ENCODE results near the gene AKAP10.
"Not testable (repeated sequence)": the region's sequence is repeated elsewhere in the genome, so short reads cannot be mapped to it uniquely, and the experiment has no call there.

AKAP10 gene

GRCh38 chr17:19977293-19978208, at the start of gene AKAP10:
TSS of gene AKAP10 (minus strand) at chr17:19977828. CDS start at chr17:19977679, 149 bp downstream.
- DNase-seq: peak; percentile 66

DNA sequence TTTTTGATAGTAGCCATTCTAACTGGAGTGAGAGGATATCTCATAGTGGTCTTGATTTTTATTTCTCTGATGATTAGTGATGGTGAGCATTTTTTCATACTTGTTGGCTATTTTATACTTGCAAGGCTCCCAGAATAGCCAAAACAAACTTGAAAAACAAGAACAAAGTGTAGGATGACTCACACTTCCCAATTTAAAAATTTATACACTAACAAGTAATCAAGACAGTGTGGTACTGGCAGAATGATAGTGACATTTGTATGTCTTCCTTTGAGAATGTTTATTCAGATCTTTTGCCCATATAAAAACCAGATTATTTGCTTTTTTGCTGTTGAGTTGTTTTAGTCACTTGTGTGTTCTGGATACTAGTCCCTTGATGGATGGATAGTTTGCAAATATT, 49.3 kb upstream of the AKAP10 start:
- no peak for DNase-seq

GRCh38 chr17:20022701-20023100, 45.1 kb upstream of the AKAP10 start:
- no peak for DNase-seq

- not testable (repeated sequence) for DNase-seq
Measured at GRCh38 chr17:20016475-20016992, 38.9 kb upstream of the AKAP10 start.

DNA sequence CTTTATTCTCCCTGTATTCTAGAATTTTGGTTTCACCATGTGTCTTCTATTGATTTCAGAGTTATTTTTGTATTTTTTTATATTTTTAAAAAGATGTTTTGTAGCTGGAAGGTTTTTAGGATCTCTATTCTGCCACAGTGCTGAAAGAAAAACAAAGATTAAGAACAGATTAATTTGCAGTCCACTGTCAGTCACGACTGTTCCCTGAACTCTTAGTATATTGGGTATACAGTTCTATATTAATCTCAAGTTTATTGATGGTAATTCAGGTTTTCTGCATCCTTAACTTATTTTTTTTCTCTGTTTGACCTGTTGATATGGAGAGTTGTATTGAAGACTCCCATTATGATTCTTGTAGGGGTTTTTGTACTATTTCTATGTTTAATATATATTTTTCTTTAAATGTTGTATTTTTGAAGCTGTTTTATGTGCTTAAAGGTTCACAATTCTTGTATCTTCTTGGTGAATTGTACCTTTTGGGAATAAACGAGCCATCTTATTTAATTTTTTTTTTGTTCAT, 34.4 kb upstream of the AKAP10 start:
- no peak for DNase-seq

- no peak for DNase-seq
Measured at GRCh38 chr17:20010936-20011335, 33.3 kb upstream of the AKAP10 start.

- peak; percentile 37 for DNase-seq
Measured at GRCh38 chr17:20010099-20010863, 32.7 kb upstream of the AKAP10 start.

DNA sequence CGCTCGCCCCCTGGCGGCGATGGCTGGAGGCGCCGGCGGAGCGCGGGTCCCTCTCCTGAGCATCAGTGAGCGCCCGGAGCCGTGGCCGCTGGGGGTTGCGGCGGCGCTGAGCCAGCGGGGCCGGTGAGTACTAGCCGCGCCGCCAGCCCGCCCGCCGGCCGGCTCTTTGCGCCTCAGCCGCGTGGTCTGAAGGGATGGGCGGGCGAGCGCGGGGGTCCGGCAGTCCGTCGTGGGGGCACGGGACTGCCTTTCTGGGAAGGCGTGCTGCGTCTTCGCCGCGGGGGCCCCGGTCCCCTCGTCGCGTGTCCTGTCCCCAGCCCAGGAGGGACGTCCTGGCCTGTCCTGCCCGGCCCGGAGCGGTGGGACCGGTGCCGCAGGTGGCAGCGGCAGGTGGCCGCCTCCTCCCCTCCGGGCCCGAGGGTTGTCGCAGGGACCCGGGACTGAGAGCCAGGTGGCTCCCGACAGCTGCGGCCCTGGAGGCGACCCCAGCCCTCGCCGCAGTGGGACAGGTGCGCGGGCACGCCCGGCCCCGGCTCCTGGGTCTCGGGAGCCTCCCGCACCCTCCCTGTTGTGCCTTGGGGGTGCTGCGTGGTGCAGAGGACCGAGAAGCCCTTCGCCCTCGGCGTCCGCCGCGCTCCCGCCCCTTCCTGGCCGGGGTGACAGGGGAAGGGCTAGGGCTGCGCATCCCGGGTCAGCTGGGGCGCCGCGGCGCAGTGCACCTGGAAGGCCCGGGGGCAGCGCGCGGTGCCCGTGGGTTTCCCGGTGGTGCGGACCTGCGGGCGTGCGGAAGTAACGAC, 31.9 kb upstream of the AKAP10 start, which contains the start of gene SPECC1:
SPECC1 (plus strand) TSS at position 58 of the 797 bp plus-strand sequence. CDS start 87,293 bp downstream, outside the sequence.
- peak; percentile 65 for DNase-seq

DNA sequence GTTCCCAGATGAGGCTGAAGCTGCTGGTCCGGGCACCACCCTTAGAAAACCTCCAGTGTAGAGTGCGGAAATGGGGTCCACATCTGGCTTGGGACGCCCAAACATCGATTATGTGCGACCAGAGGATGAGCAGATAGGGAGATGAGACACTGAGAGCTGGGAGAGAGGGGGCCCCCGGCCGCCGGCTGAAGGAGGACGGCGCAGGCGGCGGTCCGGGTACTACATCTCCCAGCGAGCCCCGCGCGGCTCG, 31.3 kb upstream of the AKAP10 start:
- no peak for DNase-seq

DNA sequence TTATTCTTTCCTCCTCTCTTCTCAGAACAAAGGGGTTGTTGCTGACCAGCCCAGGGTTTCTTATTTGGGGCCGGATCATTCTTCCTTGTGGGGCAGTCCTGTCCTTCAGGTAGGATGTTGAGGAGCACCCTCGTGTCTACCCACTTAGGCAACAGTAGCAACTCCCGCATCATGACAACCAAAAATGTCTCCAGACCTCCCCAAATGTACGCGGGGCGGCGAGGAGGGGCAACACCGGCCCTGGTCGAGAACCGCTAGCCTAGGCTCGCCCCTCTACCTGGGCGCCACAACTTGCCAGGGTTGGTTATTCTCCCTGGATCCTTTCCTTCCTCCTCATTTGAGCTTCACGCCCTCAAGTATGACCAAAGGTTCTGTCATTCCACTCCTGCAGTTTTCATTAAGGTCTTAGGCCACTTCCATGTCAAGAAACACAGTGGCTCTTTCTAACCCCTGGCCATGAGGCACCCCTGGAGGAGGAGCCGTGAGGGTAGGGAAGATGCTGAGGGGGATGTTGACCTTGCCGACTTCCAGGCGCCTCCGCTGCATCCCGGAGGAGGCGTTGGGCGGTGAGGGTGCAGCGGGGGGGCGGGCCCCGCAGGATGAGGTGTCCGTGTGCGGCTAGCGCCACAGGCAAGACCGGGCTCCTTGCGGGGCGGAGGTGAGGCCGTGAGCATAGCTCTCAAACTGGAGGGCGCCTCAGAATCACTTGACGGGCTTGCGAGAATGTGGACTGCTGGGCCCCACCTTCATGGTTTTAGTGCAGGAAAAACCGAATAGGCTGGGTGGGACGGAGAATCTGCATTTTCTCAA, 30.8 kb upstream of the AKAP10 start:
- DNase-seq: no peak

DNA sequence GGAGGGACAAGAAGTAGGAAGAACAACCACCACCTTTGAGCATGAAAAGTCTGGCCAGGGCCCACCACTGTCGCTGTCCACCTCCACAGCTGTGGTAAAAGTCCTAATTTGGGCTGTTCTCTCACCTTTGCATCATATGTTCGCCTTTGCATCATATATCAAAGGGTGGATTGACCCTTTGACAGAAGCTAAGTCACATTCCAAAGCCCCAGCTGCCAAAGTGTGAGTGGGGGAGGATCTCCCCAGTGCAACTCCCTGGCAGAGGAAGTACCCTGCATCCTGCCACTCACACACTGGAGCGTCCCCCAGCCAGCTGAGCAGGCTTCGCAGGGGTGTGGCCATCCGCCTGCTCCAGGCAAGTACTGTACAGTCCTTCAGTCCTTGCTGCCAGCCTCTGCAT, 18.9 kb upstream of the AKAP10 start:
- no peak for DNase-seq

- DNase-seq: no peak
Measured at GRCh38 chr17:19996086-19996485, 18.5 kb upstream of the AKAP10 start.

DNA sequence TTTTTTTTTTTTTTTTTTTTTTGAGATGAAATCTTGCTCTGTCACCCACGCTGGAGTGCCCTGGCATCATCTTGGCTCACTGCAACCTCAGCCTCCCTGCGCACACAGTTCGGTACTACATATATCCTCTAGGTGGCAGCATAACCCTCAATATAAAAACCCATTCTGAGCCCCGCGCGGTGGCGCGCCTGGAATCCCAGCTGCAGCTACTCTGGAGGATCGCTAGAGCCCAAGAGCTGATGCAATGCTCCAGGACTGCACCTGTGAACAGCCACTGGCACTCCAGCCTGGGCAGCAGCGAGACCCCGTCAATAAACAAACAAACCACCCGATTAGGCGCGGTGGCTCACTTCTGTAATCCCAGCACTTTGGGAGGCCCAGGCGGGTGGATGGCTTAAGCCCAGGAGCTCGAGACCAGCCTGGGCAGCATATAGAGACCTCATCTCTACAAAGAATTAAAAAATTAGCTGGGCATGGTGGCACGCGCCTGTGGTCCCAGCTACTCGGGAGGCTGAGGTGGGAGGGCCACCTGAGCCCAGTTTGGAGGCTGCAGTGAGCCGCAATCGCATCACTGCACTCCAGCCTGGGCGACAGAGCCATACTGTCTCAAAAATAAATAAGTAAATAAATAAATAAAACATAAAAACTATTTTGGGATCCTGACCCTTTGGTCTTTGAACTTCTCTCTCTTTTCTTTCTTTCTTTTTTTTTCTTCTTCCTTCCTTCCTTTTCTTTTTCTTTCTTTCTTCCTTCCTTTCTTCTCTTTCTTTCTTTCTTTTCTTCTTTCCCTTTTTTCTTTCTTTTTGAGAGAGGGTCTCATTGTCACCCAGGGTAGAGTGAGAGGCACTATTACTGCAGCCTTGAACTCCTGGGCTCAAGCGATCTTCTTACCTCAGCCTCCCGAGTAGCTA, 15.4 kb upstream of the AKAP10 start:
- DNase-seq: peak; percentile 73

GRCh38 chr17:19991252-19991885, 13.7 kb upstream of the AKAP10 start:
- no peak for DNase-seq

DNA sequence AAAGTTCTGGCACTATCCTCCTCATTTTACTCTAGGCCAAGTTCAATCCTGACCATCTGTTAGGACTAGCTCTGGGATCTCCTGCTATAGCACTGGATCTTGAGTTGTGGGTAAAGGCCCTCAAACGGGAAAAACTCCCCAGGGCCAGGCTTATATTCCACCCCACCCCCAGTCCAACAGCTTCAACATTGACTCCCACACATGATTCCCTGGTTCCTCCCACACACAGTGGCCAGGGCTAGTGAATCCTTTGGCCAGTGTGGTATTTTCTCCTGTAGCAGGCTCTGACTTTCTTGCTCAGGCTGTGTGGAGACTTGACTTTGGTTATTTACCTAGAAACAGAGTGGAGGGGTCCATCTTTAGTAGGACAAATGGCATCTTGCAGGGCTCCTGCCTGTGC, 10.3 kb upstream of the AKAP10 start:
- no peak for DNase-seq

DNA sequence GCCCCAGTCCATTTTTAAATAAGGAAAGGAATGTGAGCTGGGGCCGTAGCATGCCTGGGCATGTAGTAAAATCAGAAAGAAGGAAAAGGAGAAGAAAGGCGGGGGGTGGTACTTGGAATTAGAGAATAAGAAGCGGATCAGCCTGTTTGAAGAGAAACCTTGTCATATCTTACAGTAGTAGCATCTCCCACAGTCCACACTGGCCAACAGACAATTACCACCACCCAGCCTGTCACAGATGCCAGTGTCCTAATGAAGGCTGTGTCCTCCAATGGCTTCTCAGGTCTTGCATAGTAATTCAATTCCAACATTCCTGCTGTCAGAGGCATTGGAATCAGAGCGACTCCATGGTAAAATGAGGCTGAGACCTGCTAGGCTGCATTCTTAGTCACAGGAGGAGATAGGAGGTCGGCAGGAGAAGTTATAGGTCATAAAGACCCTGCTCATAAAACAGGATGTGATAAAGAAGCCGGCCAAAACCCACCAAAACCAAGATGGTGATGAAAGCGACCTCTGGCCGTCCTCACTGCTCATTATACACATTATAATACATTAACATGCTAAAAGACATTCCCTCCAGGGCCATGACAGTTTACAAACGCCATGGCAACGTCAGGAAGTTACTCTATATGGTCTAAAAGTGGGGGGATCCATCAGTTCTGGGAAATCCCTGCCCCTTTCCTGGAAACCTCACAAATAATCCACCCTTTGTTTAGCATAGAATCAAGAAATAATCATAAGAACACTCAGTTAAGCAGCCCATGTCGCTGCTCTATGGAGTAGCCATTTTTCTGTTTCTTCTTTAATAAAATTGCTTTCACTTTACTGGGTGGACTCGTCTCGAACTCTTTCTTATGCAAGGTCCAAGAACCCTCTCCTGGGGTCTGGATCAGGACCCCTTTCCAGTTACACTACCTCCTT, 9.6 kb upstream of the AKAP10 start:
- DNase-seq: no peak

GRCh38 chr17:19979917-19980770, 2.5 kb upstream of the AKAP10 start:
- no peak for DNase-seq

GRCh38 chr17:19978805-19979211, 1.2 kb upstream of the AKAP10 start:
- no peak for DNase-seq

Data from NCI-H1092 (cell line).